Naive thymus-derived CD4-positive, alpha-beta T cell (primary cell): ENCODE measurements around the gene VDR. TPM values are rescaled to one million over a fixed set of nuclear protein-coding genes. Genes with fewer than 3 reads are reported as not detected.
A peak's percentile ranks its signal among the peaks of the same experiment; 100 is the strongest.

Source experiments
- ATAC-seq: fragments of 150-1000 bp; cut with Tn5 transposase; 2 replicates; pipeline ENCODE4 v1.10.0; 2021; ENCODE audit warnings: mild to moderate bottlenecking, moderate library complexity
- CTCF ChIA-PET: fragments of 350-600 bp; sonication (Branson Sonifier 250); formaldehyde crosslinking; loops from one replicate; lab custom pipeline; 2021; ENCODE audit warnings: antibody characterized with exemption; lab: Charles Lee
- POLR2A ChIA-PET: fragments of 350-600 bp; sonication (Branson Sonifier 250); formaldehyde crosslinking; loops from one replicate; lab custom pipeline; 2021; ENCODE audit warnings: antibody characterized with exemption, inconsistent platforms; lab: Charles Lee
- DNase-seq, 9 donors: peaks; one replicate each; pipeline versions ENCODE4 v3.0.0 to v3.0.0-alpha.2; 2020 to 2022; ENCODE audit warnings: mixed read lengths in 1 of 9
- H3K27ac ChIP-seq: one replicate; pipeline ENCODE4 v1.7.0; 2013; ENCODE audit warnings: mild to moderate bottlenecking, low read depth, low read length, moderate library complexity
- H3K27me3 ChIP-seq, 2 donors: one replicate each; pipeline ENCODE4 v1.7.0; 2013; ENCODE audit warnings: low read length in 2 of 2, mild to moderate bottlenecking in 2 of 2, moderate library complexity in 2 of 2; ENCODE audit not compliant: control insufficient read depth in 2 of 2, insufficient read depth in 2 of 2
- H3K36me3 ChIP-seq, 3 experiments: 1 replicate in 2 of 3; 2 replicates in 1 of 3; pipeline ENCODE4 v1.7.0; 2013; ENCODE audit warnings: low read length in 3 of 3, mild to moderate bottlenecking in 3 of 3, moderate library complexity in 1 of 3; ENCODE audit not compliant: insufficient read depth in 3 of 3, control insufficient read depth in 2 of 3
- H3K4me1 ChIP-seq, 2 donors: one replicate each; pipeline ENCODE4 v1.7.0; 2013; ENCODE audit warnings: low read length in 2 of 2, mild to moderate bottlenecking in 2 of 2, moderate library complexity in 1 of 2; ENCODE audit not compliant: control insufficient read depth in 2 of 2, insufficient read depth in 2 of 2
- H3K4me3 ChIP-seq: 2 replicates; pipeline ENCODE4 v1.7.0; 2013; ENCODE audit warnings: mild to moderate bottlenecking, low read length
- H3K9me3 ChIP-seq, 3 experiments: 1 replicate in 2 of 3; 2 replicates in 1 of 3; pipeline ENCODE4 v1.7.0; 2013; ENCODE audit warnings: low read length in 3 of 3; ENCODE audit not compliant: control insufficient read depth in 2 of 3
- H3K27ac Mint-ChIP-seq, 9 donors: one replicate each; pipeline ENCODE4 v1.8.0; 2020 to 2022; ENCODE audit warnings: mixed read lengths in 9 of 9, mild to moderate bottlenecking in 8 of 9, moderate library complexity in 5 of 9, inconsistent platforms in 2 of 9
- H3K27me3 Mint-ChIP-seq, 5 donors: one replicate each; pipeline ENCODE4 v1.8.0; 2021 to 2022; ENCODE audit warnings: mixed read lengths in 5 of 5, mild to moderate bottlenecking in 1 of 5
- H3K36me3 Mint-ChIP-seq, 5 donors: one replicate each; pipeline ENCODE4 v1.8.0; 2020 to 2022; ENCODE audit warnings: mixed read lengths in 5 of 5, mild to moderate bottlenecking in 3 of 5, inconsistent platforms in 1 of 5
- H3K4me1 Mint-ChIP-seq, 7 donors: one replicate each; pipeline ENCODE4 v1.8.0; 2020 to 2022; ENCODE audit warnings: mixed read lengths in 7 of 7, mild to moderate bottlenecking in 3 of 7, inconsistent platforms in 1 of 7
- H3K4me3 Mint-ChIP-seq, 10 donors: one replicate each; pipeline ENCODE4 v1.8.0; 2020 to 2022; ENCODE audit warnings: mild to moderate bottlenecking in 10 of 10, mixed read lengths in 10 of 10, moderate library complexity in 6 of 10, inconsistent platforms in 2 of 10
- H3K9me3 Mint-ChIP-seq, 11 donors: one replicate each; pipeline ENCODE4 v1.8.0; 2020 to 2022; ENCODE audit warnings: mixed read lengths in 11 of 11, mild to moderate bottlenecking in 4 of 11, inconsistent platforms in 1 of 11, moderate library complexity in 1 of 11
- intact Hi-C, 2 donors: fragments of 100-400 bp; cut with micrococcal nuclease; formaldehyde crosslinking; loops; one replicate each; pipeline ENCODE4 v1.15.1; 2023
- polyA plus RNA-seq, 2 donors: library from polyadenylated mRNA; unstranded; fragments of 300-500 nt; fragmentation: Illumina TruSeq; gene quantifications; one replicate each; pipeline ENCODE4 v1.2.3, GENCODE V29; 2021
- total RNA-seq, 6 experiments: library from RNA in 5 of 6; stranded (reverse) in 5 of 6; gene quantifications; 1 replicate in 5 of 6; 2 replicates in 1 of 6; pipeline ENCODE4 v1.2.3 and lab custom pipeline; 2021 to 2026

VDR gene
- total and polyA plus RNA-seq, 7 experiments from 2014 or later, result 0.11 to 82.6 (median 2.5) TPM

GRCh38 chr12:47862167-47862750 is 42.5 kb downstream of the VDR start:
- Mint-ChIP-seq H3K36me3 (peaks cover 0 to 29% (median 0%) of the 10 kb centered on the region in 5 donors), H3K4me3 (no peak overlapping the region), H3K27me3 (no peaks in the 10 kb centered on the region), H3K9me3 (no peaks in the 10 kb centered on the region), H3K27ac (no peak overlapping the region), H3K4me1 (peaks cover 0 to 73% (median 4%) of the 10 kb centered on the region in 7 donors)
- Histone ChIP-seq H3K27me3 (no peaks in the 10 kb centered on the region), H3K4me3 (no peak overlapping the region), H3K4me1 (no peaks in the 10 kb centered on the region), H3K27ac (no peak overlapping the region), H3K36me3 (no peaks in the 10 kb centered on the region), H3K9me3 (no peaks in the 10 kb centered on the region)
- ChIA-PET CTCF (interaction anchor here (1.6 kb wide), 1 partner anchor 21 kb away, joined by 3 read pairs; no protein-coding TSS in a partner anchor), POLR2A (no interaction called here)
- intact Hi-C loops, result no loop called here
- ATAC-seq, result no peak
- DNase-seq, result no peak

DNA sequence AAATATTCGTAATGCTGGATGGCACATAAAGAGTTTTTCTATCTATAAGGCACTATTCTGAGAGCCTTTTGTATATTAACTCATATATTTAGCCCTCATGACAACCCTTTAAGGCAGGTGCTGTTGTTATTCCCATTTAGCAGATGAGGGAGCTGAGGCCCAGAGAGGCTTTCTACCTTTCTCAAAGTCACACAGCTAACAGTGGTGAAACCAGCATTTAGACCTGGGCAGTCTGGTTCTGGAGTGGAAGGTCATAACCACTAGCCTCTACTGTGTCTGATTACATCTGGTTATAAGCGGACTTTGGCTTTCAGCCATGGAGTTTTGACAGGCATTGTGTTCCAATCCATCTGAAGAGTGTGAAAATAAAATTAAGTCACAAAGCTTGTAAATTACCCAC is 43.9 kb downstream of the VDR start:
- Mint-ChIP-seq H3K27me3 (no peaks in the 10 kb centered on the region), H3K9me3 (no peaks in the 10 kb centered on the region), H3K4me3 (peak overlapping the region in 1 of 10 donors; percentile 8), H3K27ac (peak overlapping the region in 1 of 9 donors; percentile 64), H3K4me1 (peaks cover 0 to 61% (median 4%) of the 10 kb centered on the region in 7 donors), H3K36me3 (peaks cover 0 to 29% (median 0%) of the 10 kb centered on the region in 5 donors)
- no peak for ATAC-seq
- no peaks in the 10 kb centered on the region for H3K9me3 ChIP-seq
- intact Hi-C loops, result no loop called here
- POLR2A ChIA-PET, result interaction anchor here (0.7 to 0.9 kb wide), 2 partner anchors 23 to 91 kb away, joined by 3 read pairs; no protein-coding TSS in a partner anchor
- no peaks in the 10 kb centered on the region for H3K4me1 ChIP-seq
- no peak for DNase-seq
- H3K27ac ChIP-seq, result no peak overlapping the region
- no peaks in the 10 kb centered on the region for H3K36me3 ChIP-seq
- H3K27me3 ChIP-seq, result no peaks in the 10 kb centered on the region
- CTCF ChIA-PET, result no interaction called here
- no peak overlapping the region for H3K4me3 ChIP-seq

- DNase-seq (peak in 1 of 9 donors; percentile 54), ATAC-seq (no peak)
- Mint-ChIP-seq H3K27ac (peak overlapping the region in 1 of 9 donors; percentile 64), H3K4me1 (peaks cover 0 to 61% (median 4%) of the 10 kb centered on the region in 7 donors), H3K9me3 (no peaks in the 10 kb centered on the region), H3K36me3 (peaks cover 0 to 30% (median 0%) of the 10 kb centered on the region in 5 donors), H3K27me3 (no peaks in the 10 kb centered on the region), H3K4me3 (peak overlapping the region in 1 of 10 donors; percentile 47)
- Histone ChIP-seq H3K36me3 (no peaks in the 10 kb centered on the region), H3K27me3 (no peaks in the 10 kb centered on the region), H3K27ac (no peak overlapping the region), H3K4me3 (no peak overlapping the region), H3K9me3 (no peaks in the 10 kb centered on the region), H3K4me1 (no peaks in the 10 kb centered on the region)
- intact Hi-C loops, result no loop called here
- POLR2A ChIA-PET, result interaction anchor here (0.7 to 0.9 kb wide), 2 partner anchors 23 to 91 kb away, joined by 3 read pairs; no protein-coding TSS in a partner anchor
- CTCF ChIA-PET, result no interaction called here
Measured at GRCh38 chr12:47860279-47860841, 44.4 kb downstream of the VDR start.

DNA sequence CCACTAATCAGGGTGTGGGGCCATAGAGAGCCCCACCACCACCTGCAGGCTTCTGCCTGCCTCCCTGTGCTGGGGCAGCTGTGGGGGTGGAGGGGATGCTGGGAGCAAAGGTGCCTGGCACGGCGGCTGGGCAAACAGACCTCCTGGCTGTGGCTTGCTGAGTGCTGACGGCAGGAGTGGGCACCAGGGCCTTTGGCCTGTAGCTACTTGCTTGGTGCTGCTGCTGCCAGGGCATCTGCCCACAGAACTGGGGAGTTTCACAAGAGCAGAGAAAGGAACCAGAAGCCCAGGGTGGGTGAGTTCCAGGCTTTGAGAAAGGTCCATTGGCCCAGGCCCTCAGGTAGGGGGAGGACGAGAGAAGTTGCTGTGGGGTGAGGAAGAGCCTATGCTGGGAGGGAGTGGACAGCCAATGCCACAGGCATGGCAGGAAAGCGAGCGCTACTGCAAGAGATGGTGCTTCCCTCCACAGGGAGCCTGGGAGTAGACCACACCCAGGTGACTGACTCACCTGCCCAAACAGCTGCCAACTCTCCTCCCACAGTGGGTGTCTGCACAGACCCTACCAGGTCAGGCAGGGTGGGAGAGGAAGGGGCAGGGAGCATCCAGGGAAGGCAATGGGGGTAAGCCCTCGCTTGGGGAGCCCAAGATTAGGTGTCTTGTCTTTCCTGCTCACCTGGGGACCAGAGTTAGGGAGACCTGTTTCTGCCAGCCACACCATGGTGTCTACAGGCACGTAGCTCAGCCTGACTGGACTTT is 46.1 kb downstream of the VDR start:
- H3K27ac Mint-ChIP-seq, result peak overlapping the region in 1 of 9 donors; percentile 7
- no peaks in the 10 kb centered on the region for H3K9me3 Mint-ChIP-seq
- H3K4me1 ChIP-seq, result no peaks in the 10 kb centered on the region
- ATAC-seq (no peak), DNase-seq (no peak)
- peaks cover 0 to 23% (median 0%) of the 10 kb centered on the region in 5 donors for H3K36me3 Mint-ChIP-seq
- no peaks in the 10 kb centered on the region for H3K36me3 ChIP-seq
- H3K4me3 Mint-ChIP-seq, result no peak overlapping the region
- H3K27me3 Mint-ChIP-seq, result no peaks in the 10 kb centered on the region
- H3K4me1 Mint-ChIP-seq, result peaks cover 0 to 46% (median 4%) of the 10 kb centered on the region in 7 donors
- intact Hi-C loops, result loop anchor here in 1 of 2 donors (5.0 kb wide), 1 partner anchor 89 kb away; no protein-coding TSS in a partner anchor
- ChIA-PET CTCF (no interaction called here), POLR2A (no interaction called here)
- H3K27me3 ChIP-seq, result no peaks in the 10 kb centered on the region
- H3K9me3 ChIP-seq, result no peaks in the 10 kb centered on the region
- no peak overlapping the region for H3K4me3 ChIP-seq
- no peak overlapping the region for H3K27ac ChIP-seq

- no peaks in the 10 kb centered on the region for H3K4me1 ChIP-seq
- ChIA-PET POLR2A (no interaction called here), CTCF (no interaction called here)
- H3K4me3 Mint-ChIP-seq, result no peak overlapping the region
- H3K4me1 Mint-ChIP-seq, result peaks cover 0 to 38% (median 4%) of the 10 kb centered on the region in 7 donors
- no peaks in the 10 kb centered on the region for H3K36me3 ChIP-seq
- no peaks in the 10 kb centered on the region for H3K27me3 ChIP-seq
- no peaks in the 10 kb centered on the region for H3K9me3 ChIP-seq
- H3K36me3 Mint-ChIP-seq, result peaks cover 0 to 25% (median 0%) of the 10 kb centered on the region in 5 donors
- DNase-seq (no peak), ATAC-seq (no peak)
- H3K9me3 Mint-ChIP-seq, result no peaks in the 10 kb centered on the region
- no peaks in the 10 kb centered on the region for H3K27me3 Mint-ChIP-seq
- H3K4me3 ChIP-seq, result no peak overlapping the region
- peak overlapping the region in 1 of 9 donors; percentile 33 for H3K27ac Mint-ChIP-seq
- H3K27ac ChIP-seq, result no peak overlapping the region
- intact Hi-C loops, result loop anchor here in 1 of 2 donors (5.0 kb wide), 1 partner anchor 90 kb away; no protein-coding TSS in a partner anchor
Measured at GRCh38 chr12:47856721-47857575, 47.8 kb downstream of the VDR start.

- H3K27ac Mint-ChIP-seq, result no peak overlapping the region
- H3K36me3 Mint-ChIP-seq, result peaks cover 0 to 22% (median 0%) of the 10 kb centered on the region in 5 donors
- no peak overlapping the region for H3K27ac ChIP-seq
- no peak overlapping the region for H3K4me3 ChIP-seq
- CTCF ChIA-PET, result no interaction called here
- no peaks in the 10 kb centered on the region for H3K27me3 Mint-ChIP-seq
- no peak for ATAC-seq
- no peaks in the 10 kb centered on the region for H3K36me3 ChIP-seq
- H3K27me3 ChIP-seq, result no peaks in the 10 kb centered on the region
- H3K4me1 ChIP-seq, result no peaks in the 10 kb centered on the region
- intact Hi-C loops, result loop anchor here in 1 of 2 donors (5.0 kb wide), 1 partner anchor 91 kb away; no protein-coding TSS in a partner anchor
- H3K4me1 Mint-ChIP-seq, result peaks cover 0 to 37% (median 4%) of the 10 kb centered on the region in 7 donors
- H3K9me3 ChIP-seq, result no peaks in the 10 kb centered on the region
- H3K9me3 Mint-ChIP-seq, result no peaks in the 10 kb centered on the region
- H3K4me3 Mint-ChIP-seq, result no peak overlapping the region
- DNase-seq, result no peak
- POLR2A ChIA-PET, result no interaction called here
Measured at GRCh38 chr12:47856094-47856493, 48.7 kb downstream of the VDR start.
